Measurements from ENCODE around the gene RBPMS2.

Gene RBPMS2

DNA sequence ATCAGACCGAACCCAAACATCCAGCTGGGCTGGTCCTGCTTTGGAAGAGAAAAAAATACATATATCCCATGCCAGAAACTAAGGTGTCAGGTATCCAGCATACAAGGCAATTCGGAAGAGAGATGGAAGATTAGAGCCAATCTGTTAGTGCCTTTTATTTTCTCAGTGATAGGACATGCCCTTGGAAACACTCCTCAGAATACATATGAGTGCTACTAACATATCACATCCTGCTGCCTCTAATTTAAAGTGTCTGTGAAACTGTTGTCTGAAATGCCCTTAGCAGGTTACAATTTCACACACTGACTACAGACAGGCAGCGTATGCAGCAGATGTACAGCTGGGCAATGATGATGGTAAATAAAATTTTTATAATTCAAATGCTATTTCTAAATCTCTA, 78.9 kb downstream of the RBPMS2 start:
- no peak for DNase-seq (ENCODE audit: low read depth)
- no peak overlapping the region for H3K4me3 ChIP-seq (ENCODE audit: low read depth, low read length)
- TF ChIP-seq, protein P1, sequence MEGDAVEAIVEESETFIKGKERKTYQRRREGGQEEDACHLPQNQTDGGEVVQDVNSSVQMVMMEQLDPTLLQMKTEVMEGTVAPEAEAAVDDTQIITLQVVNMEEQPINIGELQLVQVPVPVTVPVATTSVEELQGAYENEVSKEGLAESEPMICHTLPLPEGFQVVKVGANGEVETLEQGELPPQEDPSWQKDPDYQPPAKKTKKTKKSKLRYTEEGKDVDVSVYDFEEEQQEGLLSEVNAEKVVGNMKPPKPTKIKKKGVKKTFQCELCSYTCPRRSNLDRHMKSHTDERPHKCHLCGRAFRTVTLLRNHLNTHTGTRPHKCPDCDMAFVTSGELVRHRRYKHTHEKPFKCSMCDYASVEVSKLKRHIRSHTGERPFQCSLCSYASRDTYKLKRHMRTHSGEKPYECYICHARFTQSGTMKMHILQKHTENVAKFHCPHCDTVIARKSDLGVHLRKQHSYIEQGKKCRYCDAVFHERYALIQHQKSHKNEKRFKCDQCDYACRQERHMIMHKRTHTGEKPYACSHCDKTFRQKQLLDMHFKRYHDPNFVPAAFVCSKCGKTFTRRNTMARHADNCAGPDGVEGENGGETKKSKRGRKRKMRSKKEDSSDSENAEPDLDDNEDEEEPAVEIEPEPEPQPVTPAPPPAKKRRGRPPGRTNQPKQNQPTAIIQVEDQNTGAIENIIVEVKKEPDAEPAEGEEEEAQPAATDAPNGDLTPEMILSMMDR (IDR thresholded peaks at IDR 0.05; ENCODE audit: control insufficient read depth, extremely low read depth, insufficient read depth) = no peak

DNA sequence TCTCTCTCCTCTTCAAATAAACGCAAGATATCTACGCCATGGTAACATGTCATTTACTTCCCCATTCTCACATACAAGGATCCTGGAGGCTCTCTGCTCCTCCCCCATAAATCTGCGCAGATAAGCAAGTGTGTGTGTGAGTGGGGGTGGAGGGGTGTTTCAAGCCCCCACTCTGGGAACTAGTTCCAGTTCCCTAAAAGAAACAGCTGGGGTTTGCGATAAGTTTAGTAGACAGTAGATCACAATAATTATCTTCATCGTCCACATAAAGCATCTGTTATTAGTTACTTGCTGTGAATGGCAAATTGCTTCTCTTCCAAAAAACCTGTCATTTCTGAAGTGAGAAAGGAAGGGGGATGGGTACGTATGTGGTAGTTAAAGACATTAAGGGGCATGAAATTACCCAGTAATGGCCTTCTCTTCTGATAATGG, 79.8 kb downstream of the RBPMS2 start:
- TF ChIP-seq, protein P1 (IDR thresholded peaks at IDR 0.05; ENCODE audit: control insufficient read depth, extremely low read depth, insufficient read depth) = no peak
- H3K4me3 ChIP-seq (ENCODE audit: low read depth, low read length) = no peak overlapping the region
- no peak for DNase-seq (ENCODE audit: low read depth)

DNA sequence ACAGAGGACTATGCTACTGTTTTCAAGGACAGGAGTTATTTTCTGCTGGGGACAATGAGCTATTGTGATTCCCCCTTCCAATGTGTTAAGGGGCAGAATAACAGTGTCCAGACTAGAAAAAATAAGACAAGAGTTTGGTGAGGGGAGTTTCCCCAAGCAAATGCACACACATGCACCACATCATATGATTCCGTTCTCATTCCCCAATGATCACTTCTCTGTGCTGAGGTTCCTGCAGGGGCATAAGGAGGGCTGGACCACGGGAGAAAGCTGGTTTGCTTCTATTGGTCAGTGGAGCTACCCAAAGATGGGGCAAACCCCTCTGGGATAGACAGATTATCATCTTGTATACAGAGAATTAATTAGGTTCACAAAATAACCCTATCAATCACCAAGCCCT, 80.6 kb downstream of the RBPMS2 start:
- no peak for DNase-seq (ENCODE audit: low read depth)
- TF ChIP-seq, protein P1 (IDR thresholded peaks at IDR 0.05; ENCODE audit: control insufficient read depth, extremely low read depth, insufficient read depth) = no peak
- no peak overlapping the region for H3K4me3 ChIP-seq (ENCODE audit: low read depth, low read length)

DNA sequence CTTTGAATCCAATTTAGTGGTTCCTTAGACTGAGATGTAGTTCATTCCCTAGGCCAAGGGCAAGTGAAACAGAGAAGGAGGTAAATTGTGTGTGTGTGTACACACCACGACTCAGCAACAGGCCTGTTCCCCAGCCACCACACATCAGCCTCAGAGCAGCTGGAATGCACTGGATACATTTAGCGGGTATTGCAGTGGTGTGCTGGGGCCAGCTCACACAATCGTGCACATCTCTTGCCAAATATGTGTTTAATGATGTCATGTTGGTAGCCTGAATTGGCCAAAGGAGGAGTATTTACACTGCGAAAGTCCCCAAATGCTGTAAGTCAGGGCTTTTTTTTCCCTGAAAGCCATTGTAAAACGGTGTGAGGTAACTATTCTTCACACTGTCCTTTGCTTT, 82.3 kb downstream of the RBPMS2 start:
- DNase-seq (ENCODE audit: low read depth) = no peak
- TF ChIP-seq, protein P1 (IDR thresholded peaks at IDR 0.05; ENCODE audit: control insufficient read depth, extremely low read depth, insufficient read depth) = no peak
- no peak overlapping the region for H3K4me3 ChIP-seq (ENCODE audit: low read depth, low read length)

DNA sequence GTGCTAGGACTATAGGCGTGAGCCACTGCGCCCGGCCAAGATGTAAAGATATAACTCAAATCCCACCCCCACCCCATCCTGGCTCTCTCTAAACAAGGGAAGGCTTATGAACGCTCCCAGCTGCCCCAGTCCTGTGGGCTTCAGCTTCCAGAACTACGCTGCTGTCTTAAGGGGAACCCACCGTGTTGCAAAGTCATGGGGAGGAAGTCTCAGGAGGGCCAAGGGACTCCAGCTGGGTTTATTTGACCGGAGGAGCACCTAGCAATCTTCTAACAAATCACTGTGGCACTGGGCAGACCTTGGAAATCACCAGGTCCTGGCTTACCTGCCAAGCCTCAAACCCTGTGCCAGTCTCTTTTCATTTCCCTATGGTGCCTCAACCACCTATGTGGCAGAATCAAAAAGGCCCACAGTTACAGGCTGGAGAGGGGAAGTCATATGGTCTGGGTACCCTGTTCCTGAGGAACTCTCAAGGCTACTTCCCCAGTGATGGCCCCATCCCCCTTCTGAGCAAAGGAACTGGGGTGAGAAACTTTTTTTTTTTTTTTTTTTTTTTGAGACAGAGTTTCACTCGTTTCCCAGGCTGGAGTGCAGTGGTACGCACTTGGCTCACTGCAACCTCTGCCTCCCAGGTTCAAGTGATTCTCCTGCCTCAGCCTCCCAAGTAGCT, 83.4 kb downstream of the RBPMS2 start:
- no peak overlapping the region for H3K4me3 ChIP-seq (ENCODE audit: low read depth, low read length)
- no peak for DNase-seq (ENCODE audit: low read depth)
- TF ChIP-seq, protein P1 (IDR thresholded peaks at IDR 0.05; ENCODE audit: control insufficient read depth, extremely low read depth, insufficient read depth) = no peak

DNA sequence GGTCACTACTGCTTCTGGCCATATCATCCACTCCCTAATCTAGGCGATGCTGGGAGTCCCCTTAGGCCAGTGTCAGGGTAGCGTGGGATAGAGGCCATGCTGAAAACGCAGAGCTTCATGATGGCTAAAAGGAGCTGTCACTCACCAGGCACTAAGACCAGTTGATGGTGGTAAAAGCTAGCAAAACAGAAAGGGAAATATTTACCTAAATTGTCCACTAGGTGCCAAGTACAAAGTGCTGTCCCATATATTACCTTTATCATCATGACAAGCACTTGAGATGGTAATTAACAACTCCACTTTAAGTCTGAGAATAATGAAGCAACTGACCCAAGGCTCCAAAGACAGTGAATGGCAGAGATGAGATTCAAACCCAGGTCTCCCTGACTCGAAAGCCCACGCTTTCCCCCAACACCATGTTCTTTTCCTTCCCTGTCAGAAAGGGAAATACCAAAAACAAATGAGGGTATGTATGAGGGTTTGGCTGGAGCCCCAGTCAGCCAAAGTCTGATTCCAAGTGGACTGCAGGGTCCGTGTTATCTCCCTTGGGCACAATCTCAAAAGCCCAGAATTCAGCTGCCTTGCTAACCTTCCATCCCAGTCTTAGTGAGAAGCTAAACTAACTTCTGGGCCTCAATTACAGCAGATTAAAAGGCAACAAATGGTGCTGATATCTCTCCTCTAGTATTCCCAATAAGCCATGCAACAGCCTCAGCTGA, 84.7 kb downstream of the RBPMS2 start:
- TF ChIP-seq, protein P1 (IDR thresholded peaks at IDR 0.05; ENCODE audit: control insufficient read depth, extremely low read depth, insufficient read depth) = no peak
- H3K4me3 ChIP-seq (ENCODE audit: low read depth, low read length) = no peak overlapping the region
- DNase-seq (ENCODE audit: low read depth) = no peak

All from LNCaP clone FGC (cell line).